GM23248 (cell line): ENCODE results near the gene LDB1. TPM values are rescaled to one million over a fixed set of nuclear protein-coding genes. Genes with fewer than 3 reads are reported as not detected.
A peak's percentile ranks its signal among the peaks of the same experiment; 100 is the strongest.

Source experiments
- DNase-seq: peaks from one replicate; pipeline ENCODE4 v3.0.0-alpha.2; 2015
- H2AFZ ChIP-seq: fragments of 200-600 bp; sonication (generic); 2 replicates; pipeline ENCODE4 v1.6.1; 2016; ENCODE audit warnings: antibody characterized with exemption
- H3F3A ChIP-seq: fragments of 200-600 bp; sonication (generic); 2 replicates; pipeline ENCODE4 v1.6.1; 2016; ENCODE audit warnings: mild to moderate bottlenecking, antibody characterized with exemption, mixed run types; ENCODE audit not compliant: insufficient read depth
- H3K27ac ChIP-seq: fragments of 200-600 bp; sonication (generic); 2 replicates; pipeline ENCODE4 v1.5.1; 2016; ENCODE audit warnings: mild to moderate bottlenecking
- H3K27me3 ChIP-seq: fragments of 200-600 bp; sonication (generic); replicated peaks from 2 replicates; pipeline ENCODE4 v1.6.1; 2016; ENCODE audit warnings: mild to moderate bottlenecking; ENCODE audit not compliant: insufficient read depth
- H3K36me3 ChIP-seq: fragments of 200-600 bp; sonication (generic); 2 replicates; pipeline ENCODE4 v1.6.1; 2016; ENCODE audit warnings: low read depth, mild to moderate bottlenecking
- H3K4me1 ChIP-seq: fragments of 200-600 bp; sonication (generic); 2 replicates; pipeline ENCODE4 v1.6.1; 2016; ENCODE audit warnings: mild to moderate bottlenecking; ENCODE audit not compliant: insufficient read depth
- H3K4me2 ChIP-seq: fragments of 200-600 bp; sonication (generic); one replicate; pipeline ENCODE4 v1.6.1; 2016; ENCODE audit warnings: mild to moderate bottlenecking; ENCODE audit not compliant: unreplicated experiment
- H3K4me3 ChIP-seq: fragments of 200-600 bp; sonication (generic); 2 replicates; pipeline ENCODE4 v1.5.1; 2016; ENCODE audit warnings: mild to moderate bottlenecking
- H3K79me2 ChIP-seq: fragments of 200-600 bp; sonication (generic); 2 replicates; pipeline ENCODE4 v1.6.1; 2016; ENCODE audit warnings: mild to moderate bottlenecking; ENCODE audit not compliant: insufficient read depth
- H3K9ac ChIP-seq: fragments of 200-600 bp; sonication (generic); 2 replicates; pipeline ENCODE4 v1.6.1; 2016; ENCODE audit warnings: mild to moderate bottlenecking
- H3K9me2 ChIP-seq: fragments of 200-600 bp; sonication (generic); 2 replicates; pipeline ENCODE4 v1.6.1; 2016; ENCODE audit warnings: mixed run types, mild to moderate bottlenecking, moderate library complexity; ENCODE audit not compliant: insufficient read depth
- H3K9me3 ChIP-seq: fragments of 200-600 bp; sonication (generic); one replicate; pipeline ENCODE4 v1.6.1; 2017; ENCODE audit warnings: low read depth
- H4K20me1 ChIP-seq: fragments of 200-600 bp; sonication (generic); 2 replicates; pipeline ENCODE4 v1.6.0; 2016; ENCODE audit not compliant: insufficient read depth
- EZH2 ChIP-seq: fragments of 200-600 bp; sonication (generic); IDR thresholded peaks from 2 replicates; pipeline ENCODE4 v1.6.1; 2018; ENCODE audit warnings: antibody characterized with exemption, mild to moderate bottlenecking; ENCODE audit not compliant: insufficient read depth, poor library complexity, severe bottlenecking
- EZH2phosphoT487 ChIP-seq: fragments of 200-600 bp; sonication (generic); IDR thresholded peaks from 2 replicates; pipeline ENCODE4 v1.6.1; 2018; ENCODE audit warnings: antibody characterized with exemption, moderate library complexity, mild to moderate bottlenecking, low read depth; ENCODE audit not compliant: insufficient read depth
- WGBS, 2 experiments: methylation state at CpG; one replicate each; pipeline ENCODE4 v1.1.6; 2015 to 2017; ENCODE audit warnings: low lambda C conversion rate in 2 of 2, low coverage in 1 of 2; ENCODE audit errors: missing lambda C conversion rate in 2 of 2; 5-methylcytosine and 5-hydroxymethylcytosine counted together
- in situ Hi-C: fragments of 300-500 bp; cut with MboI; formaldehyde crosslinking; loops from 2 replicates; pipeline ENCODE4 v1.15.0; 2020
- polyA plus RNA-seq: library from polyadenylated mRNA; unstranded; fragments of >200 nt; fragmentation: Nextera tagmentation; extraction: Ambion mirVana; gene quantifications from 2 replicates; pipeline ENCODE4 v1.2.1, GENCODE V29; 2016
- total RNA-seq: library from RNA; depleted of rRNA; stranded (reverse); fragments of >200 nt; shearing (Covaris generic); gene quantifications from 2 replicates; pipeline ENCODE4 v1.2.3, GENCODE V29; 2014

Gene LDB1
- total and polyA plus RNA-seq, 2 experiments from 2014 or later: 5.0 to 28.1 TPM

DNA sequence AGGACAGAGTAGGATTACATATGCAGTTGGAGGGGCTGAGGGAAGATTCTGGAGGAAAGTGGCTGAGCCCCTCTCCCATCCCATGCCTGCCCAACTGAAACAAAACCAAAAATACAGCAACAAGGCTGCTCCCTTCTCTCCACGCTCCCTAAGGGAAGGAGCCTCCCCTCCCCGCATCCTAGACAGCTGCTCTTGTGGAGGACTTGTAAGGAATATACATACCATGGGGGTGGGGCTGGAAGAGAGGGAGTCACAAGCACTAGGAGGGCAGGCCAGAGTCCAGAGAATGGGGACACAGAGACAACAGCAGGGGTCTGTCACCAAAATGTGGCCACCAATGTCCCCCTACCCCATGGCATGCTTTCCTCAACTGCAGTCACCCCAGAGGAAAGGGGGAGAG, 13.2 kb downstream of the LDB1 start:
- DNase-seq: no peak
- Histone ChIP-seq H3K36me3 (peaks cover 28% of the 10 kb centered on the region), H3K4me2 (no peak overlapping the region), H4K20me1 (no peaks in the 10 kb centered on the region; the same call in 1 of the 2 replicates), H3F3A (no peaks in the 10 kb centered on the region), H3K9me2 (no peaks in the 10 kb centered on the region), H3K9me3 (no peaks in the 10 kb centered on the region), H2AFZ (no peak overlapping the region), H3K9ac (no peak overlapping the region), H3K4me1 (no peaks in the 10 kb centered on the region), H3K4me3 (no peak overlapping the region), H3K27me3 (no peaks in the 10 kb centered on the region), H3K27ac (no peak overlapping the region), H3K79me2 (peaks cover 23% of the 10 kb centered on the region)
- in situ Hi-C loops: no loop called here
- WGBS, 2 experiments: 90 to 93% methylated on average over 2 of the region's 2 CpGs
- no peak for TF ChIP-seq EZH2
- TF ChIP-seq EZH2phosphoT487: no peak

DNA sequence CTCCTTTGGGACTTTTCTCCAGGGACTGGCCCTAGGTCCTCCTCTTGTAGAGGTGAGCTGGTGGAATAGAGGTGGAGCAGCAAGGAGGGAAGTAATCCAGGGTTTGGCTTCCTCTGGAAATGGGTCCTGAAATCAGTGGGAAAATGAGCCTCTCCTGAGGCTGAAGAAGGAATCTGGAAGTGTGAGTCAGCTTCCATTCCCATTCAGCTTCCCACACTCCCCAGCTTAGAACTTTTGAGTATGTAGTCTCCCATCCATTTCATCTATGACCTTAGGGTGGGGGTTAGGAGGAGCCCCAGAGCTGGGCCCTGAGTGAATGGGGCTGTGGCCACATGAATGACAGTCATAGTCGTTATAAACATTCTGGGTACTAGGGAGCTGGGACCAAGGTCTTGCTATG, 17.7 kb downstream of the LDB1 start:
- H3K4me1 ChIP-seq: no peaks in the 10 kb centered on the region
- H4K20me1 ChIP-seq: no peaks in the 10 kb centered on the region
- H3F3A ChIP-seq: no peaks in the 10 kb centered on the region
- no peaks in the 10 kb centered on the region for H3K36me3 ChIP-seq
- H3K4me2 ChIP-seq: no peak overlapping the region
- peak; percentile 13 for DNase-seq
- in situ Hi-C loops: no loop called here
- 45 to 57% methylated on average over 1 of the region's 1 CpG for whole genome bisulfite sequencing, 2 experiments
- no peaks in the 10 kb centered on the region for H3K9me3 ChIP-seq
- H3K9ac ChIP-seq: no peak overlapping the region
- H3K27ac ChIP-seq: no peak overlapping the region
- no peak for TF ChIP-seq EZH2
- TF ChIP-seq EZH2phosphoT487: no peak
- no peaks in the 10 kb centered on the region for H3K79me2 ChIP-seq
- H3K27me3 ChIP-seq: no peaks in the 10 kb centered on the region
- no peaks in the 10 kb centered on the region for H3K9me2 ChIP-seq
- no peak overlapping the region for H2AFZ ChIP-seq
- no peak overlapping the region for H3K4me3 ChIP-seq

DNA sequence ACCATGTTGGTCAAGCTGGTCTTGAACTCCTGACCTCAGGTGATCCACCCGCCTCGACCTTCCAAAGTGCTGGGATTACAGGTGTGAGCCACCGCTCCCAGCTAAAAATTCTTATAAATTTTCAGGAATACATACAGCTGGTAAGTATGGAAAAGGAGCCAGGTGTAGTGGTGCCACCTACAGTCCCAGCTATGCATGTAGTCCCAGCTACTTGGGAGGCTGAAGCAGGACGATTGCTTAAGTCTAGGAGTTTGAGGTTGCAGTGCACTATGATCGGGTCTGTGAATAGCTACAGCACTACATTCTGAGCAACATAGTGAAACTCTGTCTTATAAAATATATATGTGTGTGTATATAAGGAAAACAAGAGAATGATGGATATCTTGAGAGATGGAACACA, 19.0 kb downstream of the LDB1 start:
- Histone ChIP-seq H3K9ac (no peak overlapping the region), H3K27ac (no peak overlapping the region), H3F3A (no peaks in the 10 kb centered on the region), H3K36me3 (no peaks in the 10 kb centered on the region), H3K9me2 (no peaks in the 10 kb centered on the region), H4K20me1 (no peaks in the 10 kb centered on the region), H3K4me2 (no peak overlapping the region), H2AFZ (no peak overlapping the region), H3K9me3 (no peaks in the 10 kb centered on the region), H3K4me1 (no peaks in the 10 kb centered on the region), H3K79me2 (no peaks in the 10 kb centered on the region), H3K4me3 (no peak overlapping the region), H3K27me3 (no peaks in the 10 kb centered on the region)
- 88 to 91% methylated on average over 5 of the region's 5 CpGs for WGBS, 2 experiments
- no peak for DNase-seq
- TF ChIP-seq EZH2phosphoT487 (no peak), EZH2 (no peak)
- in situ Hi-C loops: no loop called here

DNA sequence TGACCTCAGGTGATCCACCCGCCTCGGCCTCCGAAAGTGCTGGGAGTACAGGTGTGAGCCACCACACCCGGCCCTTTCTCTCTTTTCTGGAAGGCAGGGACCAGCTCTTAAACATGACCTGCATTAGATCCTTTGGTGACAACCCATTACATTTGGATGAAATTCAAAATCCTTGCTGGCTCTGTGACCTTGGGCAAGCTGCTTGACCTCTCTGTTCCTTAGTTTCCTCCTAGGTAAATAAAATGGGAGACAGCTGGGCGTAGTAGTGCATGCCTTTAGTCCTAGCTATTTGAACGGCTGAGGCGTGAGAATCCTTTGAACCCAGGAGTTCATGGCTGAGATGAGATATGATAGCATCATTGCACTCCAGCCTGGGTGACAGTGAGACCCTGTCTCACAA, 23.7 kb downstream of the LDB1 start:
- Histone ChIP-seq H3K27ac (no peak overlapping the region), H3K27me3 (no peaks in the 10 kb centered on the region), H4K20me1 (no peaks in the 10 kb centered on the region), H3K4me1 (no peaks in the 10 kb centered on the region), H3K79me2 (no peaks in the 10 kb centered on the region), H3K4me2 (no peak overlapping the region), H3K9me3 (no peaks in the 10 kb centered on the region), H3K4me3 (no peak overlapping the region), H3K36me3 (no peaks in the 10 kb centered on the region), H2AFZ (no peak overlapping the region), H3K9me2 (no peaks in the 10 kb centered on the region), H3K9ac (no peak overlapping the region), H3F3A (no peaks in the 10 kb centered on the region)
- in situ Hi-C loops: no loop called here
- TF ChIP-seq EZH2: no peak
- TF ChIP-seq EZH2phosphoT487: no peak
- WGBS, 2 experiments: 94 to 97% methylated on average over 7 of the region's 7 CpGs
- no peak for DNase-seq

DNA sequence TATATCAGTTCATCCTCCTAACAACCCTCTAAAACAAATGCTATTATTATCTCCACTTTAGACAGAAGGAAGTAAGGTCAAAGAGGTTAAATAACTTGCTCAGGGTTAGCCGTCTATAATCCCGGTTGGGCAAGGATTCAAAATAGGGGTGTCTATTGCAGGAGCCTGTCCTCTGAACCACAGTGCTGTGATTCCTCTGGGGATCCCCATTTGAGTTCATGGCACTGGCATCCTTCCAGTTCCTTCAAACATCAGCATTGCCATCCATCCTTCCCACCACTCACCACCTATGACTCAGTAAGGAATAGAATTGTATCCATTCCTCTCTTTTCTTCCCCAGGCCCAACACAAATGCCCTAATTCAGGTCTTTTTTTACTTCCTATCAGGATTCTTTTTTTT, 29.4 kb downstream of the LDB1 start:
- Histone ChIP-seq H3K79me2 (no peaks in the 10 kb centered on the region), H3K4me3 (no peak overlapping the region), H3K4me2 (no peak overlapping the region), H3K9ac (no peak overlapping the region), H3K27me3 (no peaks in the 10 kb centered on the region), H3K36me3 (no peaks in the 10 kb centered on the region), H3K4me1 (no peaks in the 10 kb centered on the region), H4K20me1 (no peaks in the 10 kb centered on the region), H3K27ac (no peak overlapping the region), H3F3A (no peaks in the 10 kb centered on the region), H3K9me3 (no peaks in the 10 kb centered on the region), H2AFZ (no peak overlapping the region), H3K9me2 (no peaks in the 10 kb centered on the region)
- DNase-seq: no peak
- in situ Hi-C loops: no loop called here
- TF ChIP-seq EZH2 (no peak), EZH2phosphoT487 (no peak)
- WGBS, 2 experiments: 77 to 85% methylated on average over 2 of the region's 2 CpGs
